Kidney (tissue), 14 donors: ENCODE data around the gene LRP5. TPM values are rescaled to one million over a fixed set of nuclear protein-coding genes. Genes with fewer than 3 reads are reported as not detected.

Experiments used
- DNase-seq, 5 donors: peaks; one replicate each; pipeline ENCODE4 v3.0.0-alpha.2; 2013 to 2020
- FAIRE-seq: peaks from 2 replicates; lab custom pipeline; 2012; peaks lifted over from hg19 to GRCh38; lab: Jason Lieb, UNC
- H3K27ac ChIP-seq, 2 donors: one replicate each; pipeline ENCODE4 v1.7.0; 2013; ENCODE audit warnings: low read depth in 2 of 2, low read length in 2 of 2, inconsistent platforms in 1 of 2
- H3K27me3 ChIP-seq: one replicate; pipeline ENCODE4 v1.7.1; 2013; ENCODE audit warnings: low read length, inconsistent platforms; ENCODE audit not compliant: control insufficient read depth, insufficient read depth
- H3K36me3 ChIP-seq, 3 donors: one replicate each; pipeline versions ENCODE4 v1.7.0 to v1.7.1; 2013; ENCODE audit warnings: low read length in 3 of 3, control low read depth in 1 of 3, inconsistent platforms in 1 of 3; ENCODE audit not compliant: insufficient read depth in 3 of 3, control insufficient read depth in 2 of 3
- H3K4me1 ChIP-seq, 3 donors: one replicate each; pipeline versions ENCODE4 v1.7.0 to v1.7.1; 2013; ENCODE audit warnings: low read length in 3 of 3, inconsistent platforms in 1 of 3, low read depth in 1 of 3; ENCODE audit not compliant: control insufficient read depth in 2 of 3, insufficient read depth in 2 of 3
- H3K4me3 ChIP-seq, 3 donors: one replicate each; pipeline versions ENCODE4 v1.7.0 to v1.8.1; 2013; ENCODE audit warnings: low read length in 3 of 3, control low read depth in 1 of 3, inconsistent platforms in 1 of 3
- H3K9ac ChIP-seq, 3 donors: one replicate each; pipeline versions ENCODE4 v1.7.0 to v1.7.1; 2013; ENCODE audit warnings: low read length in 3 of 3, control low read depth in 1 of 3, inconsistent platforms in 1 of 3
- H3K9me3 ChIP-seq, 3 donors: one replicate each; pipeline versions ENCODE4 v1.7.0 to v1.7.1; 2013; ENCODE audit warnings: low read length in 3 of 3, control low read depth in 1 of 3, inconsistent platforms in 1 of 3; ENCODE audit not compliant: control insufficient read depth in 2 of 3, insufficient read depth in 1 of 3
- intact Hi-C: fragments of 100-400 bp; cut with DNase I; formaldehyde crosslinking; loops from one replicate; pipeline ENCODE4 v1.11.1; 2022
- polyA plus RNA-seq: library from polyadenylated mRNA; stranded (reverse); fragments of 350-450 nt; fragmentation: Illumina TruSeq; extraction: RNeasy Lipid Tissue Mini Kit (QIAGEN cat#74804); gene quantifications from one replicate; pipeline ENCODE4 v1.2.3, GENCODE V29; 2014; ENCODE audit warnings: low read depth, low replicate concordance; ENCODE audit not compliant: insufficient read depth
- total RNA-seq: library from RNA; stranded (reverse); fragmentation: NEBNext Ultra II Directional; extraction: Animal tissue kit (Norgen Biotek cat#: 25700); gene quantifications from one replicate; pipeline ENCODE4 v1.2.1, GENCODE V29; 2021
- TF ChIP-seq, protein P1 (sequence below): IDR thresholded peaks from 3 replicates; pipeline ENCODE4 v1.5.1; 2012; ENCODE audit warnings: mild to moderate bottlenecking, moderate library complexity, borderline replicate concordance; ENCODE audit not compliant: insufficient read depth; ENCODE audit errors: extremely low read depth
- donor health status: control.
- donor health status: control.
- donor health status: control.
- donor health status: control.
- donor health status: control.
- donor health status: DM: yes; HTN: yes; CAD: no.
- donor health status: Normal renal cell carcinoma (clear cell type).

Gene LRP5
- total and polyA plus RNA-seq, 2 donors from 2014 or later = 55.4 to 71.3 TPM

DNA sequence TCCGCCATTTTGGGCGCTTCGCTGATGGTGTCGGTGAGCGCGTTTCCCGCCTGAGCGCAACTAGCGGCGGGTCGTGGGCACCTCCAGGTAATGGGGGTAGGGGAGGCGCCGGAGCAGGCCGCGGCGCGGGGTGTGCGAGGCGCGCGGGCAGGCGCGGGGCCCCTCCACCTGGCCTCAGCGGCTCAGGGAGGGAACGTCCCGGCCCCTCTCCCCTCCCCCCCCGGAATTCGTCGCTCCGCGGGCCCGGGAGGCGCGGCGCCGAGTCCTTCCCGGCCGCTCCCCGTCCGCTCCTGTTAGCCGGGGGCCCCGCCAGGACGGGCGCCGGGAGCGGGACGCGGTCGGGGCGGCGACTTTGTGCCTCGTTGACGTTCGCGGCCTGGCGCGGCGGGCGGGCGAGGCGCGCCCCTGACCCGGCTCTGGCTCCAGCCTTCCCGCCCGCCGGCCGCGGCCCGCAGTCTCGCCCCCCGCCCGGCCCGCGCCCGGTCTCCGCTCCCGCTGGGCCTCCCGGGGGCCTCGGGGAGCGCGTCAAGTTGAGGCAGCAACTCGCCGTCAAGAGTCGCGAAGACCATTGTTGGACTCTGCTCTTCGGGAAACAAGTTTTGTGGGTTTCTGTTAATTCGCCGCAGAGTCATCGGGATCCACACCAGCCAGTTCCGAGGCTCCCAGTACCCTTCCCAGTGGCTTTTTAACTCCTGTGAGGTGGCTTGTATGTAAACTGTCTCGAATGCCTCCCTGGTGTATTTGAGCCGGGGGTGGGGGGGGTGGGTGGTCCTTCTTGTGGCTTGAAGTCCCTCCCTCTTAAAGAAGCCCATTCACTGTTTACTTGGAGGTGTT lies 148.6 kb downstream of the LRP5 start, which contains the start of gene PPP6R3:
Gene PPP6R3 (plus strand): TSS at position 12 of the 834 bp plus-strand sequence. CDS start 76,913 bp downstream, outside the sequence.
- H3K9ac ChIP-seq = peak within 1 kb of the TSS; percentile 51 to 74 (median 67)
- peak within 1 kb of the TSS; percentile 93 to 97 for H3K27ac ChIP-seq
- TF ChIP-seq, protein P1, sequence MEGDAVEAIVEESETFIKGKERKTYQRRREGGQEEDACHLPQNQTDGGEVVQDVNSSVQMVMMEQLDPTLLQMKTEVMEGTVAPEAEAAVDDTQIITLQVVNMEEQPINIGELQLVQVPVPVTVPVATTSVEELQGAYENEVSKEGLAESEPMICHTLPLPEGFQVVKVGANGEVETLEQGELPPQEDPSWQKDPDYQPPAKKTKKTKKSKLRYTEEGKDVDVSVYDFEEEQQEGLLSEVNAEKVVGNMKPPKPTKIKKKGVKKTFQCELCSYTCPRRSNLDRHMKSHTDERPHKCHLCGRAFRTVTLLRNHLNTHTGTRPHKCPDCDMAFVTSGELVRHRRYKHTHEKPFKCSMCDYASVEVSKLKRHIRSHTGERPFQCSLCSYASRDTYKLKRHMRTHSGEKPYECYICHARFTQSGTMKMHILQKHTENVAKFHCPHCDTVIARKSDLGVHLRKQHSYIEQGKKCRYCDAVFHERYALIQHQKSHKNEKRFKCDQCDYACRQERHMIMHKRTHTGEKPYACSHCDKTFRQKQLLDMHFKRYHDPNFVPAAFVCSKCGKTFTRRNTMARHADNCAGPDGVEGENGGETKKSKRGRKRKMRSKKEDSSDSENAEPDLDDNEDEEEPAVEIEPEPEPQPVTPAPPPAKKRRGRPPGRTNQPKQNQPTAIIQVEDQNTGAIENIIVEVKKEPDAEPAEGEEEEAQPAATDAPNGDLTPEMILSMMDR = peak; percentile 5
- peaks cover 0 to 19% (median 11%) of the 10 kb centered on the region in 3 donors for H3K4me1 ChIP-seq
- FAIRE-seq (no peak), DNase-seq (peak in 3 of 5 donors; percentile 50 to 82 (median 61))
- peak within 1 kb of the TSS; percentile 79 to 83 (median 83) for H3K4me3 ChIP-seq
- H3K9me3 ChIP-seq = no peaks in the 10 kb centered on the region
- intact Hi-C loops = no loop called here
- no peaks in the 10 kb centered on the region for H3K36me3 ChIP-seq
- no peaks in the 10 kb centered on the region for H3K27me3 ChIP-seq

DNA sequence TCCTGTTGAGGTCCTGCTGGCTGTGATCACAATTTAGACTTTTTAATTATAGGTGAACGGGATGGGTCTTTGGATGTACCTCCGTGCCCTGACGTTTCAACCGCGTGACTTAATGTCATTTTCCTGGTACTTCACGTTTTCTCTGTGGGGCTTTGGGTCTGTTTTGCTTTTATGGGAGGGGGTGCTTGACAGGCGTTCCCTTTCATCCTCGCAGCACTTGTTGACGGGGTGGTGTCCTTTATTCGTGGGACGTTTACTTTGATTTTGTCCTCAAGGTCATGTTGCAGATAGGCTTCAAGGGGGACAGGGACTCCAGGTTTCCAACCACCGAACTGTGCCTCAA lies 149.2 kb downstream of the LRP5 start:
- TF ChIP-seq, protein P1 = no peak
- peak in 1 of 5 donors; percentile 35 for DNase-seq
- Histone ChIP-seq H3K4me1 (peaks cover 0 to 21% (median 13%) of the 10 kb centered on the region in 3 donors), H3K9ac (peak overlapping the region; percentile 21 to 74 (median 67)), H3K9me3 (no peaks in the 10 kb centered on the region), H3K27me3 (no peaks in the 10 kb centered on the region), H3K4me3 (peak overlapping the region; percentile 76 to 83 (median 79)), H3K27ac (no peak overlapping the region), H3K36me3 (no peaks in the 10 kb centered on the region)
- FAIRE-seq = no peak
- intact Hi-C loops = no loop called here

DNA sequence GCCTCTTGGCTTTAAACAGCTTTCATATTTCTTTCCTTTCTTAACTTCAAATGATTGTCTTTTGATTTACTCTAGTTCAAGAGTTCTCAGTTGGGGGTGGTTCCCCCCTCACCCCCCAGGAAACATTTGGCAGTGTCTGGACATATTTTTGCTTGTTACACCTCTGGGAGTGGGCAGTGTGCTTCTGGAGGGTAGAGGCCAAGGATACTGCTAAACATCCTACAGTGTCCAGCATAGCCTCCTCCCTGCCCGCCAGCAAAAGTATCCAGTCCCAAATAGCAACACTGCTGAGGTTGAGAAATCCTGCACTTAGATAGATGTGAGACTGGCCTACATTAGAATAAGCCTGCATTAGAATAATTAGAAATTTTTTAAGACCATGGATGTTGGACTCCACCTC lies 151.3 kb downstream of the LRP5 start:
- DNase-seq (no peak), FAIRE-seq (no peak)
- intact Hi-C loops = no loop called here

More for the DNA sequence above, 151.3 kb downstream of the LRP5 start:
- Histone ChIP-seq H3K9ac (no peak overlapping the region), H3K4me3 (no peak overlapping the region), H3K36me3 (no peaks in the 10 kb centered on the region), H3K27ac (no peak overlapping the region), H3K9me3 (no peaks in the 10 kb centered on the region), H3K27me3 (no peaks in the 10 kb centered on the region), H3K4me1 (peaks cover 0 to 27% (median 19%) of the 10 kb centered on the region in 3 donors)
- TF ChIP-seq, protein P1 = no peak
